Stomach (tissue), 4 donors: Measurements from ENCODE around the gene OFD1.

ENCODE experiments used
- CTCF ChIP-seq, 7 experiments: fragments of 450-650 bp in 4 of 7; fragments of 200-600 bp in 3 of 7; sonication (generic) in 3 of 7; IDR thresholded peaks; one replicate each; pipeline ENCODE4 v1.5.1; 2016 to 2019; ENCODE audit warnings: antibody characterized with exemption in 7 of 7, control low read depth in 2 of 7, mild to moderate bottlenecking in 1 of 7
- EP300 ChIP-seq: sonication (generic); formaldehyde crosslinking; IDR thresholded peaks from one replicate; pipeline ENCODE4 v1.6.1; 2017; ENCODE audit warnings: antibody characterized with exemption
- POLR2A ChIP-seq, 4 donors: fragments of 450-650 bp; IDR thresholded peaks; one replicate each; pipeline ENCODE4 v1.6.1; 2016; ENCODE audit warnings: antibody characterized with exemption in 4 of 4, control low read depth in 2 of 4, mild to moderate bottlenecking in 1 of 4, moderate library complexity in 1 of 4

- TF ChIP-seq CTCF (IDR thresholded peaks at IDR 0.05) (no peak), EP300 (no peak), POLR2A (IDR thresholded peaks at IDR 0.05) (no peak)
Observed at GRCh38 chrX:13770013-13770535, 35.5 kb downstream of the OFD1 start.
